ENCODE data around the gene PSMD1.
"Not testable (repeated sequence)": the region's sequence is repeated elsewhere in the genome, so short reads cannot be mapped to it uniquely, and the experiment has no call there.

Gene PSMD1

DNA sequence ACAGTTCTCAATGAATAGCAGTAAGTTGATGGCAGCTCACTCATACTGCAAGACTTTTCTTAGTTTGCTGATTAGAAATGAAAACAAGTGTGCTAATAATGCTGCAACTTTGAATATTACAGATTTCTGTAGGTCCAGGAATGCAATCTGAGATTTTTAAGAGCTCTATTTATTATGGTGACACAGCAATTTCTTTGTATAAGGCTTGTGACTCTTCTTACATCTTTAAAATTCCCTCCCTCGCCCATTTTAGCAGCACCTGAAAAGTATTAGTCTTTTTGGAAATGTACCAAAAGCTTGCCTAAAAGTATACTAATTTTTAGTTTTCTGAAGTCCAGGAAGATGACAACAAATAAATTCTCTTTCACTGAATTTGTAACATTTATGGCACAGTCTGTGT lies 72.5 kb downstream of the PSMD1 start:
- TF ChIP-seq, protein P1, sequence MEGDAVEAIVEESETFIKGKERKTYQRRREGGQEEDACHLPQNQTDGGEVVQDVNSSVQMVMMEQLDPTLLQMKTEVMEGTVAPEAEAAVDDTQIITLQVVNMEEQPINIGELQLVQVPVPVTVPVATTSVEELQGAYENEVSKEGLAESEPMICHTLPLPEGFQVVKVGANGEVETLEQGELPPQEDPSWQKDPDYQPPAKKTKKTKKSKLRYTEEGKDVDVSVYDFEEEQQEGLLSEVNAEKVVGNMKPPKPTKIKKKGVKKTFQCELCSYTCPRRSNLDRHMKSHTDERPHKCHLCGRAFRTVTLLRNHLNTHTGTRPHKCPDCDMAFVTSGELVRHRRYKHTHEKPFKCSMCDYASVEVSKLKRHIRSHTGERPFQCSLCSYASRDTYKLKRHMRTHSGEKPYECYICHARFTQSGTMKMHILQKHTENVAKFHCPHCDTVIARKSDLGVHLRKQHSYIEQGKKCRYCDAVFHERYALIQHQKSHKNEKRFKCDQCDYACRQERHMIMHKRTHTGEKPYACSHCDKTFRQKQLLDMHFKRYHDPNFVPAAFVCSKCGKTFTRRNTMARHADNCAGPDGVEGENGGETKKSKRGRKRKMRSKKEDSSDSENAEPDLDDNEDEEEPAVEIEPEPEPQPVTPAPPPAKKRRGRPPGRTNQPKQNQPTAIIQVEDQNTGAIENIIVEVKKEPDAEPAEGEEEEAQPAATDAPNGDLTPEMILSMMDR (conservative IDR thresholded peaks at IDR 0.05): no peak
- TF ChIP-seq ZFX (IDR thresholded peaks at IDR 0.05): no peak
- H3K27ac ChIP-seq: no peak overlapping the region

DNA sequence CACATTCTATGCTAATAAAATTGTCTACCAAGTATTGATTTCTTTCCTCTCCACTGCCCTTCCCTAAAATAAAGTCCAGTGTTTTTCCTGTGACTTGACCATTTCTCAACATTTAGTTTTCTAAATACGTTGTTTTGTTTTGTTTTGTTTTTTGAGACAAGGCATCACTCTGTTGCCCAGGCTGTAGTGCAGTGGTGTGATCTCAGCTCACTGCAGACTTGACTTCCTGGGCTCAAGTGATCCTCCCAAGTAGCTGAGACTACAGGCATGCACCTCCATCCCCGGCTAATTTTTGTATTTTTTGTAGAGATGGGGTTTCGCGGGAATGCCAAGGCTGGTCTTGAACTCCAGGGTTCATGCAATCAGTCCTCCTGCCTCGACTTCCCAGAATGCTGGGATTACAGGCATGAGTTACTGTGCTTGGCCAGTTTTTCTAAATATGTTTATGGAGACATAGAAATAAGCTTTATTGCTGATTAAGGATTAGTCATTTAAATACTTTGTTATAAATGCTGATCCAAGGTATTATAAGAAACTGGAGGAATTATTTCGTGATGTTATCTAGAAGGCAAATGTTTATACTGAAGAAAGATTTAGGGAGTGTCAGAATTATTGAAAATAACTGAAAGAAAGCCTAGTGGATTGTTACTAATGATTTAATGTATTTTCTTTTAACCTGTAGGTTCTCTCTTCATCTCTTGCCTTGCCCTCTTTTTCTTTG lies 73.8 kb downstream of the PSMD1 start:
- H3K27ac ChIP-seq: no peak overlapping the region
- TF ChIP-seq ZFX (IDR thresholded peaks at IDR 0.05): no peak
- TF ChIP-seq, protein P1 (conservative IDR thresholded peaks at IDR 0.05): no peak

DNA sequence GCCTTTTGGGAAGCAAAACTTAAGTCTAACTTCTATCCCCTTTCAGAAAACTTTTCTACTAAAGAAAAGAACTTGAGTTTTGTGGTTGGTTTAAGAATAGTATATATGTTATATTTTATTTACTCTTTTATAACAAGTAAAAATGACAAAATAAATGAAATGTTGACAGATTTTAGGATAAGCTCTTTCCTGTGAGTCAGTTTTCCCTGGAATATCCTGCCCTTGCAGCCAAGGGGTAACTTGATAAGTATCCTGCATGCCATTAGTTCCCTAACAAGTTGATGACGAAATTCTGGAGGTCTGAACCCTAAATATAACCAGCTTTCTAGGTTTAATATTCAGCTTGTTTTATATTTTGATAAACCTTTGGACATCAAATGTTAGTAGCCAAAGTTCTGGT lies 75.5 kb downstream of the PSMD1 start:
- H3K27ac ChIP-seq: no peak overlapping the region
- TF ChIP-seq, protein P1 (conservative IDR thresholded peaks at IDR 0.05): no peak
- TF ChIP-seq ZFX (IDR thresholded peaks at IDR 0.05): no peak

DNA sequence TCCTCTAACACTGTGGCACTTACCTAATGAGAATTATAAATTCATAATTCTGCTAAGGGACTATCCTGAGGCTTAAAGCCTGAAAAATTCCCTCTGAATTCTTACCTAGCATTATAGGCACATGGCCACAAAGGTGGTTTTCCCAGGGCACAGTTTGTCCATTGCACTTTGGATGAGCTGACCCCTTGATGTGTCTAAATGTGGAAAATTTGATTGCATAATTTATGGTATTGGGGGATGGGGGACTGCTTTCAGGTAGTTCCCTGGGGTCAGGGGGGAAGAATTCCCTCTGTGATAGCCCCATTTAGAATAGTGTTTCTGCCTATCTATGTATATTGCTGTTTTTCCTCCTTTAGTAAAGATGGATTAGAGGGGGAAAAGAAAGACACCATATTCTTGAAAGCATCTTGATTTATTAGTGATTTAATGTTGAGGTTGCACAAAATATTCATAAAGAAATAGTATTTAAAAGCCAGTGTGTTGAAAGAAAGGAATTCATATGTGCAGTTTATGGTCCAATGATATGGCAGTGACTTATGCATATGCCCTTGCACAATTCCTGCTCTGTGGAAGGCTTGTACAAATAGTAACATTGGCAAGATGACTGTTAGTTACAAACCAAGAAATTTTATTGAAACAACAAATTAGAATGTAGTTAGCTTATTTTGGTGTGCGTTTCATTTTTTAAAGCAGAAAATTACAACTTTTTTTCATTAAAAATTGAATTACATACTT lies 76.9 kb downstream of the PSMD1 start:
- no peak overlapping the region for H3K27ac ChIP-seq
- TF ChIP-seq ZFX (IDR thresholded peaks at IDR 0.05): no peak
- TF ChIP-seq, protein P1 (conservative IDR thresholded peaks at IDR 0.05): no peak

DNA sequence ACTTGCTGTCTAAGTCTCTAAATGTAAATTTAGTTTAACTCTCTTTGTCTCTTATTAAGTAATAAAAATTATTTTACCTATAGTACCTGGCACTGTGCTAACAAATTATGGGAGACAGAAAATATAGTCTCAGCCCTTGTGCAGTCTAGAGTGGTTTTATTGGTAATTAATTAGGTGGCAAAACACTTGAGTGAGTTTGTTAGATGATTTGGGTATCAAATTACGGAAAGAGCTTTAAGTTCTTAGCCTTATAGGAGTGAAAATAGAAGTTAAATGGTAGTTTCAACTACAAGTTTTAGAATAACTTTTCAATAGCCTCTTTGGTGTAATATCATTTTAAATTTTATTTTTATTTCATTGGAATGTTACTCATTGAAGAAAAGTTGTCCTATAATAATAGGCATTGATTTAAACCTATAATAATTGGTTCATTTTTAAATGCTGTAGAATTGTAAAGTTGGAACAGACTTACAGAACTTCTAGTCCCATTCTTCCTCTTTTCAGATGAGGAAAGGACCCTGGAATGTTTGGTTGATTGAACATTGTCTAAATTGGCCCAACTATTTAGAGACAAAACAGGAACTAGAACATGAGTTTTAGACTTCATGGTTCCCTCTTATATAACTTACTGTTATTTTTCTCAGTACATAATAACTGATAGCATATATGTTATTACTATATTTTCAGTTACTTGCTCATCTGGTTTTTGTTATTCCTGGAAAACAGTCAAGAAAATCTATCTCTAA lies 78.4 kb downstream of the PSMD1 start:
- TF ChIP-seq, protein P1 (conservative IDR thresholded peaks at IDR 0.05): no peak
- TF ChIP-seq ZFX (IDR thresholded peaks at IDR 0.05): no peak
- H3K27ac ChIP-seq: no peak overlapping the region

DNA sequence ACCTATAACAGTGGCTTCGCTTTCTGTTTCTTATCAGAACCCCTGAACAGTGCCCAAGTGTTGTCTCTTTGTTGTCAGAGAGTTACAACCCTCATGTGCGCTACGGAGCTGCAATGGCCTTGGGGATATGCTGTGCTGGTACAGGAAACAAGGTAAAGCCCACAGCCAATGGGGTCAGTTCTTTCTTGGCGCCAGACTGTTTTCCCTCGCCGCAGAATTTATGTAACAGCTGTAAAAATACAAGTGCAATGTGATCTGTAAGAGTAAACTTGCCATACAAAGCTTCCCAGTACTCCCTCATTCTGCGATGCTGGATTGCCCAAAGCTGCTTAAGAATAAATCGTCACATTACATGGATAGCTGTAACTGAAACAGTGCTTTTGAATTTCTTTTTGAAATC lies 82.0 kb downstream of the PSMD1 start:
- TF ChIP-seq, protein P1 (conservative IDR thresholded peaks at IDR 0.05): no peak
- TF ChIP-seq ZFX (IDR thresholded peaks at IDR 0.05): no peak
- no peak overlapping the region for H3K27ac ChIP-seq

DNA sequence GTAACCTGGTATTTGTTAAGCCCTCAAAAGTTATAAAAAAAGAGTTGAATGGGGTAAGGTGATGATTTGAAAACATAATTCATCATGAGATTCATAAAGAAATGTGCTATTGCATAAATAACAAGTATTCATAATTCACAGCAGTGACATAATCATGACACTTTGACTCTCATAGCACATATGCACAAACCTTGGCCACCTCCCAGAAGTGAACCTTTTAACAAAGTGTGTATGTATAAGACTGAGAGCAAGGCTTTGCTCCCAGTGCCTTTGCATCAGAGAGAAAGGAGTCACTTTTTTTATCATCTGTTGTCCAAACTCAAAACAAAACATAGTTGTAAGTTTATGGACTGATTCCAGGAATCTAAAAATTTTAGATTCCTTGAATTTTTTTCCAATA lies 83.1 kb downstream of the PSMD1 start:
- H3K27ac ChIP-seq: no peak overlapping the region
- no peak for TF ChIP-seq ZFX (IDR thresholded peaks at IDR 0.05)
- TF ChIP-seq, protein P1 (conservative IDR thresholded peaks at IDR 0.05): no peak

DNA sequence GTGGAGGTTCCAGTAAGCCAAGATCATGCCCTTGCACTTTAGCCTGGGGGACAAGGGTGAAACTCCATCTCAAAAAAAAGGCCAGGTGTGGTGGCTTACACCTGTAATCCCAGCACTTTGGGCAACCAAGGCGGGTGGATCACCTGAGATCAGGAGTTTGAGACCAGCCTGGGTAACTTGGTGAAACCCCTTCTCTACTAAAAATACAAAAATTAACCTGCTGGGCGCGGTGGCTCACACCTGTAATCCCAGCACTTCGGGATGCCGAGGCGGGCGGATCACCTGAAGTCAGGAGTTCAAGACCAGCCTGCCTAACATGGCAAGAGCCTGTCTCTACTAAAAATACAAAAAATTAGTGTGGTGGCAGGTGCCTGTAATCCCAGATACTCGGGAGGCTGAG lies 84.1 kb downstream of the PSMD1 start:
- not testable (repeated sequence) for H3K27ac ChIP-seq

All from C4-2B (cell line).